ENCODE data around the gene CLRN3.

The CLRN3 gene

GRCh38 chr10:127881262-127881661, 11.5 kb downstream of the CLRN3 start:
- H3K36me3 ChIP-seq (ENCODE audit: insufficient read depth, low read length) = no peaks in the 10 kb centered on the region
- H3K4me1 ChIP-seq (ENCODE audit: insufficient read depth, low read length) = no peaks in the 10 kb centered on the region
- no peaks in the 10 kb centered on the region for H3K27me3 ChIP-seq (ENCODE audit: insufficient read depth, low read length)
- no peaks in the 10 kb centered on the region for H3K9me3 ChIP-seq (ENCODE audit: insufficient read depth, low read depth, low read length)
- 94% methylated on average over 8 of the region's 8 CpGs for WGBS
- no peak overlapping the region for H3K27ac ChIP-seq (ENCODE audit: low read depth, low read length)
- no peak overlapping the region for H3K4me3 ChIP-seq (ENCODE audit: low read length)
- no peak overlapping the region for H3K9ac ChIP-seq (ENCODE audit: low read depth, low read length)

GRCh38 chr10:127880557-127880956, 12.2 kb downstream of the CLRN3 start:
- no peak overlapping the region for H3K9ac ChIP-seq (ENCODE audit: low read depth, low read length)
- H3K9me3 ChIP-seq (ENCODE audit: insufficient read depth, low read depth, low read length) = no peaks in the 10 kb centered on the region
- 100% methylated on average over 1 of the region's 2 CpGs for WGBS
- H3K4me1 ChIP-seq (ENCODE audit: insufficient read depth, low read length) = no peaks in the 10 kb centered on the region
- no peaks in the 10 kb centered on the region for H3K27me3 ChIP-seq (ENCODE audit: insufficient read depth, low read length)
- H3K36me3 ChIP-seq (ENCODE audit: insufficient read depth, low read length) = no peaks in the 10 kb centered on the region
- no peak overlapping the region for H3K27ac ChIP-seq (ENCODE audit: low read depth, low read length)
- H3K4me3 ChIP-seq (ENCODE audit: low read length) = no peak overlapping the region

GRCh38 chr10:127878475-127879055, 14.2 kb downstream of the CLRN3 start:
- Histone ChIP-seq H3K36me3 (ENCODE audit: insufficient read depth, low read length) (no peaks in the 10 kb centered on the region), H3K9ac (ENCODE audit: low read depth, low read length) (no peak overlapping the region), H3K27me3 (ENCODE audit: insufficient read depth, low read length) (no peaks in the 10 kb centered on the region), H3K4me1 (ENCODE audit: insufficient read depth, low read length) (no peaks in the 10 kb centered on the region), H3K9me3 (ENCODE audit: insufficient read depth, low read depth, low read length) (no peaks in the 10 kb centered on the region), H3K4me3 (ENCODE audit: low read length) (no peak overlapping the region), H3K27ac (ENCODE audit: low read depth, low read length) (no peak overlapping the region)
- 94% methylated on average over 4 of the region's 4 CpGs for WGBS

- no peak overlapping the region for H3K4me3 ChIP-seq (ENCODE audit: low read length)
- no peaks in the 10 kb centered on the region for H3K9me3 ChIP-seq (ENCODE audit: insufficient read depth, low read depth, low read length)
- no peaks in the 10 kb centered on the region for H3K36me3 ChIP-seq (ENCODE audit: insufficient read depth, low read length)
- H3K27me3 ChIP-seq (ENCODE audit: insufficient read depth, low read length) = no peaks in the 10 kb centered on the region
- H3K4me1 ChIP-seq (ENCODE audit: insufficient read depth, low read length) = no peaks in the 10 kb centered on the region
- H3K9ac ChIP-seq (ENCODE audit: low read depth, low read length) = no peak overlapping the region
- WGBS = 92% methylated on average over 5 of the region's 5 CpGs
- H3K27ac ChIP-seq (ENCODE audit: low read depth, low read length) = no peak overlapping the region
Measured at GRCh38 chr10:127877699-127878098, 15.0 kb downstream of the CLRN3 start.

- no peak overlapping the region for H3K4me3 ChIP-seq (ENCODE audit: low read length)
- no peaks in the 10 kb centered on the region for H3K9me3 ChIP-seq (ENCODE audit: insufficient read depth, low read depth, low read length)
- H3K27ac ChIP-seq (ENCODE audit: low read depth, low read length) = no peak overlapping the region
- H3K4me1 ChIP-seq (ENCODE audit: insufficient read depth, low read length) = no peaks in the 10 kb centered on the region
- H3K9ac ChIP-seq (ENCODE audit: low read depth, low read length) = no peak overlapping the region
- WGBS = 95% methylated on average over 4 of the region's 4 CpGs
- no peaks in the 10 kb centered on the region for H3K27me3 ChIP-seq (ENCODE audit: insufficient read depth, low read length)
- no peaks in the 10 kb centered on the region for H3K36me3 ChIP-seq (ENCODE audit: insufficient read depth, low read length)
Measured at GRCh38 chr10:127877116-127877515, 15.6 kb downstream of the CLRN3 start.

DNA sequence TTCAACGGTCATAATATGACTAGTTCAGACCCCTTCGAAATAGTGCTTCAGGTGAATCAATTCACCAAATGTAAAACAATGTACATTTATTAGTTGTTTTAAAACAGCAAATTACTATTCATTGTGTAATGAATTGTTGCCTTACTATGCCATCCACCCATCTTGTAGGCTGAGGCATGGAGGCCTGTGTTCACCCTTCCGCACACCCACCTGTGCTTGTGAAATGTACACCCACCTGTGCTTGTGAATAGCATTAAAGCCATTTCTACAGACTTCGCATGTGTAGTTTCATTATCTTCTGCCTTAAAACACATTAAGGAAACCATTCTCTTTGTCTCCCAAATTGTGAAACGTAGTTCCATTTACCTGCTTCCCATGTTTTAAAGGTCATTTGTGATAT, 16.8 kb downstream of the CLRN3 start:
- no peak overlapping the region for H3K27ac ChIP-seq (ENCODE audit: low read depth, low read length)
- H3K4me1 ChIP-seq (ENCODE audit: insufficient read depth, low read length) = no peaks in the 10 kb centered on the region
- H3K4me3 ChIP-seq (ENCODE audit: low read length) = no peak overlapping the region
- H3K9me3 ChIP-seq (ENCODE audit: insufficient read depth, low read depth, low read length) = no peaks in the 10 kb centered on the region
- H3K9ac ChIP-seq (ENCODE audit: low read depth, low read length) = no peak overlapping the region
- WGBS = 94% methylated on average over 5 of the region's 5 CpGs
- no peaks in the 10 kb centered on the region for H3K27me3 ChIP-seq (ENCODE audit: insufficient read depth, low read length)
- H3K36me3 ChIP-seq (ENCODE audit: insufficient read depth, low read length) = no peaks in the 10 kb centered on the region

DNA sequence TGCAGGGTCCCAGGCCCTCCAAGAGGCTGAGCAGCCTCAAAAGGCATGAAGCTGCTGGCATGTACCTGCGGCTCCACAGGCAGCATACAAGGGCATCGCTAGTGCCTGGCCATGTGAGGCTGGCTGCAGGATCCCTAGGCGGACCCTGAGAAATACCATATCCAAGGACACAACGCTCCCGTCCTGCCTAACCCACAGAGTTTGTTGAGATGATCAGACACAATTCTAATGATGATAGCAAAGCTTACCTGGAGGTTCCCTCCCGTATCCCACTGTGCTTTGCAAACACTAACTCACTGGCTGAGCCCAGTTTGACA, 17.3 kb downstream of the CLRN3 start:
- no peaks in the 10 kb centered on the region for H3K27me3 ChIP-seq (ENCODE audit: insufficient read depth, low read length)
- H3K27ac ChIP-seq (ENCODE audit: low read depth, low read length) = no peak overlapping the region
- no peak overlapping the region for H3K4me3 ChIP-seq (ENCODE audit: low read length)
- no peaks in the 10 kb centered on the region for H3K4me1 ChIP-seq (ENCODE audit: insufficient read depth, low read length)
- no peak overlapping the region for H3K9ac ChIP-seq (ENCODE audit: low read depth, low read length)
- no peaks in the 10 kb centered on the region for H3K9me3 ChIP-seq (ENCODE audit: insufficient read depth, low read depth, low read length)
- H3K36me3 ChIP-seq (ENCODE audit: insufficient read depth, low read length) = no peaks in the 10 kb centered on the region
- WGBS = 91% methylated on average over 6 of the region's 6 CpGs

DNA sequence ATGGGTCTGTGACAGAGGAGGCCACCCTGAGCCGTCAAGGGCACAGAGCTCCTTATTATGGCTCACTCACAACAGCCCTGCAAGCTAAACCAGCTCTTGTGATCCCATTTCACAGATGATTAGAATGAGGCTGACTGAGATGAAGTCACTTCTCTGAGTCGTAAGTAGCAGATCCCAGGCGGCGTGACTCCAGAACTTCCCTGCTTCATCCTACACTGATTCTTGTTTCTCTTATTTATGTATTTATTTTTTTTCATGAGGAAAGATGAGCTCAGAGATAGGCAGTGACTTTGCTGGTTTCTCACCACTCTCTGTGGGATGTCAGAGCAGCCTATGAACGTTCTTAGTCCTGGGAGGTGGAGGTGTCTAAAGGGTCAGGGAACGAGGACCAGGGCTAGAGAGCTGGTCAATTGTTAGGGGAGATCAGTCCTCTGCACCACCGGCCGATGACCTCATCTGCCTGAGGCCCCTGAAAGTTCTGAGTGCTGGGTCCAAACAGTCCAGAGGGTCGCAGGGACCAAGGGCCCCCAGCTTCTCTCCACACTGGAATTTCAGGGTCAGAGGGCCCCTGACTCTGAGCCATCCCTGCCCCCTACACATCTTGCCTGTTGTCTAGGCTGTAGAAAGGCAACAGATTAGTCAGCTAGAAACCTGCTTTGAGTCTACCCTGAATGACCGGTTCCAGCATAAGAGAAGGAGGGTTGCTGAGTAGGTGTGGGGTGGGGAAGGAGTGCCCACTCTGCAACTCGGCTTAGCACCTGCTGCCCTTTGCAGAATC, 17.9 kb downstream of the CLRN3 start:
- no peaks in the 10 kb centered on the region for H3K27me3 ChIP-seq (ENCODE audit: insufficient read depth, low read length)
- 87% methylated on average over 11 of the region's 11 CpGs for WGBS

DNA sequence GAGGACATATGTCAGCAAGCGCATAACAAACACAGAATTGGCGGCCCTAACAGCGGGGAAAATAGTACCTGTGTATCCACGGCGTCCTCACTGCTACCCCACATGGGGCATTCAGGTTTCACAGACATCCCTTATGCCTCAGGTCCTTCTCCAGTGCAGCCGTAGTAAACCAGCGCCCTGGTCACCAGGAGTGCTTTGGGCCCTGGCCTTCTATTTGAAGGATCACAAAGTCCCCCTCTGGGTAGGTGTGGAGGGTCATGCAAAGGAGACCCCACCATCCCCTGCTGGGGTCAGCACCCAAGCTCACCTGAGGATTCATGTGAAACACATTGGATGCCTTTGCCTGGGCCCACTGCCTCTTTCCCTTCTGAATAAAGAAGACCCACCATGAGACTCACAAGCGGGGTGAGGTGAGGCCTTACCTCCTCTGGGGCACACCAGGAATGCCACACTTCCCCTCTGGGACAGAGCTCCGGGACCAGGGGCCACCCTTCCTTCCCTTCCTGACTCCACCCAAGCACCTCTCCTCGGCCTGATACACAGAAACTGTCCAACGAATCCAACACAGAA, 18.8 kb downstream of the CLRN3 start:
- Histone ChIP-seq H3K9ac (ENCODE audit: low read depth, low read length) (no peak overlapping the region), H3K27me3 (ENCODE audit: insufficient read depth, low read length) (no peaks in the 10 kb centered on the region), H3K4me1 (ENCODE audit: insufficient read depth, low read length) (no peaks in the 10 kb centered on the region), H3K4me3 (ENCODE audit: low read length) (no peak overlapping the region), H3K36me3 (ENCODE audit: insufficient read depth, low read length) (no peaks in the 10 kb centered on the region), H3K27ac (ENCODE audit: low read depth, low read length) (no peak overlapping the region), H3K9me3 (ENCODE audit: insufficient read depth, low read depth, low read length) (no peaks in the 10 kb centered on the region)
- 93% methylated on average over 11 of the region's 11 CpGs for WGBS

More for the DNA sequence above, 17.9 kb downstream of the CLRN3 start:
- no peaks in the 10 kb centered on the region for H3K9me3 ChIP-seq (ENCODE audit: insufficient read depth, low read depth, low read length)
- H3K4me1 ChIP-seq (ENCODE audit: insufficient read depth, low read length) = no peaks in the 10 kb centered on the region
- H3K36me3 ChIP-seq (ENCODE audit: insufficient read depth, low read length) = no peaks in the 10 kb centered on the region
- H3K9ac ChIP-seq (ENCODE audit: low read depth, low read length) = no peak overlapping the region
- no peak overlapping the region for H3K27ac ChIP-seq (ENCODE audit: low read depth, low read length)
- H3K4me3 ChIP-seq (ENCODE audit: low read length) = no peak overlapping the region

- H3K4me1 ChIP-seq (ENCODE audit: insufficient read depth, low read length) = no peaks in the 10 kb centered on the region
- no peak overlapping the region for H3K27ac ChIP-seq (ENCODE audit: low read depth, low read length)
- no peaks in the 10 kb centered on the region; the same call in 1 of the 2 replicates for H3K9me3 ChIP-seq (ENCODE audit: insufficient read depth, low read depth, low read length)
- no peaks in the 10 kb centered on the region for H3K36me3 ChIP-seq (ENCODE audit: insufficient read depth, low read length)
- H3K9ac ChIP-seq (ENCODE audit: low read depth, low read length) = no peak overlapping the region
- H3K27me3 ChIP-seq (ENCODE audit: insufficient read depth, low read length) = no peaks in the 10 kb centered on the region
- H3K4me3 ChIP-seq (ENCODE audit: low read length) = no peak overlapping the region
- 92% methylated on average over 12 of the region's 12 CpGs for WGBS
Measured at GRCh38 chr10:127872871-127873600, 19.7 kb downstream of the CLRN3 start.

Data from HUES64 (cell line).